HEK293 (cell line): ENCODE results near the gene NXN.

ENCODE experiments used
- CTCF ChIP-seq: fragments of 450-650 bp; formaldehyde crosslinking; IDR thresholded peaks from 2 replicates; pipeline ENCODE4 v1.5.1; 2016; ENCODE audit warnings: missing biosample characterization, missing genetic modification characterization
- REPIN1 ChIP-seq: fragments of 450-650 bp; formaldehyde crosslinking; IDR thresholded peaks from 2 replicates; pipeline ENCODE4 v1.5.1; 2017; ENCODE audit warnings: missing biosample characterization, missing genetic modification characterization, low read depth
- REST ChIP-seq: fragments of 450-650 bp; formaldehyde crosslinking; IDR thresholded peaks from 2 replicates; pipeline ENCODE4 v1.5.1; 2016; ENCODE audit warnings: missing biosample characterization, missing genetic modification characterization
- YY1 ChIP-seq: fragments of 450-650 bp; formaldehyde crosslinking; IDR thresholded peaks from 2 replicates; pipeline ENCODE4 v1.5.1; 2018; ENCODE audit warnings: missing biosample characterization, missing genetic modification characterization
- ZBTB20 ChIP-seq: fragments of 450-650 bp; formaldehyde crosslinking; IDR thresholded peaks from 2 replicates; pipeline ENCODE4 v1.5.1; 2016; ENCODE audit warnings: missing biosample characterization, missing genetic modification characterization
- ZNF10 ChIP-seq: fragments of 450-650 bp; formaldehyde crosslinking; IDR thresholded peaks from 2 replicates; pipeline ENCODE4 v1.5.1; 2017; ENCODE audit warnings: missing biosample characterization, missing genetic modification characterization
- ZNF140 ChIP-seq: fragments of 450-650 bp; formaldehyde crosslinking; IDR thresholded peaks from 2 replicates; pipeline ENCODE4 v1.5.1; 2016; ENCODE audit warnings: missing biosample characterization, missing genetic modification characterization
- ZNF24 ChIP-seq: fragments of 450-650 bp; formaldehyde crosslinking; IDR thresholded peaks from 2 replicates; pipeline ENCODE4 v1.5.1; 2016; ENCODE audit warnings: missing biosample characterization, missing genetic modification characterization
- ZNF280C ChIP-seq: fragments of 450-650 bp; formaldehyde crosslinking; IDR thresholded peaks from 2 replicates; pipeline ENCODE4 v1.5.1; 2016; ENCODE audit warnings: missing biosample characterization, missing genetic modification characterization
- ZNF629 ChIP-seq: fragments of 450-650 bp; formaldehyde crosslinking; IDR thresholded peaks from 2 replicates; pipeline ENCODE4 v1.5.1; 2017; ENCODE audit warnings: missing biosample characterization, missing genetic modification characterization
- ZNF843 ChIP-seq: fragments of 450-650 bp; formaldehyde crosslinking; IDR thresholded peaks from 2 replicates; pipeline ENCODE4 v1.5.1; 2016; ENCODE audit warnings: missing biosample characterization, missing genetic modification characterization
- ZSCAN16 ChIP-seq: fragments of 450-650 bp; formaldehyde crosslinking; IDR thresholded peaks from 2 replicates; pipeline ENCODE4 v1.5.1; 2016; ENCODE audit warnings: missing biosample characterization, missing genetic modification characterization

- TF ChIP-seq ZNF843 (tag by site-specific recombination) (no peak), ZSCAN16 (no peak), ZNF10 (no peak), CTCF (tag by site-specific recombination) (no peak), ZNF629 (no peak), ZNF280C (tag by site-specific recombination) (no peak), ZBTB20 (no peak), ZNF140 (tag by site-specific recombination) (no peak), REPIN1 (tag by site-specific recombination) (no peak), ZNF24 (tag by site-specific recombination) (no peak), YY1 (tag by site-specific recombination) (no peak), REST (tag by site-specific recombination) (no peak)
These were observed 152.8 kb downstream of the NXN start for GRCh38 chr17:826778-827177.
